Testis (tissue), 3 donors: ENCODE measurements around the gene ZFR2. TPM values are rescaled to one million over a fixed set of nuclear protein-coding genes. Genes with fewer than 3 reads are reported as not detected.

Experiments used
- DNase-seq: peaks from one replicate; pipeline ENCODE4 v3.0.0-alpha.2; 2019
- H3K27ac ChIP-seq, 2 donors: fragments of 200-600 bp; sonication (generic); one replicate each; pipeline ENCODE4 v1.5.1; 2019
- H3K27me3 ChIP-seq: fragments of 200-600 bp; sonication (generic); one replicate; pipeline ENCODE4 v1.5.1; 2019
- H3K36me3 ChIP-seq: fragments of 200-600 bp; sonication (generic); one replicate; pipeline ENCODE4 v1.5.1; 2017; ENCODE audit warnings: low read depth; ENCODE audit errors: missing control alignments
- H3K4me1 ChIP-seq: fragments of 200-600 bp; sonication (generic); one replicate; pipeline ENCODE4 v1.5.1; 2019
- H3K4me3 ChIP-seq, 2 donors: fragments of 200-600 bp; sonication (generic); one replicate each; pipeline ENCODE4 v1.5.1; 2017 to 2019
- H3K9me3 ChIP-seq: fragments of 200-600 bp; sonication (generic); one replicate; pipeline ENCODE4 v1.5.1; 2017
- POLR2A ChIP-seq: fragments of 450-650 bp; IDR thresholded peaks from one replicate; pipeline ENCODE4 v1.6.1; 2017; ENCODE audit warnings: antibody characterized with exemption, mild to moderate bottlenecking, moderate library complexity
- WGBS, 2 donors: methylation state at CpG; one replicate each; pipeline ENCODE4 v1.1.5; 2018; 5-methylcytosine and 5-hydroxymethylcytosine counted together
- intact Hi-C: fragments of 100-400 bp; cut with DNase I; formaldehyde crosslinking; loops from one replicate; pipeline ENCODE4 v1.15.1; 2023; ENCODE audit warnings: low total_unique reads
- polyA plus RNA-seq: library from polyadenylated mRNA; stranded (reverse); fragments of 350-450 nt; fragmentation: Illumina TruSeq; extraction: RNeasy Lipid Tissue Mini Kit (QIAGEN cat#74804); gene quantifications from one replicate; pipeline ENCODE4 v1.2.3, GENCODE V29; 2014; ENCODE audit warnings: low read depth, low replicate concordance; ENCODE audit not compliant: insufficient read depth
- total RNA-seq, 2 donors: library from RNA; depleted of rRNA; stranded (reverse); fragments of >200 nt; gene quantifications; one replicate each; pipeline ENCODE4 v1.2.3, GENCODE V29; 2016
- TF ChIP-seq, protein P1 (sequence below), 3 experiments: fragments of 450-650 bp in 2 of 3; fragments of 200-600 bp in 1 of 3; sonication (generic) in 1 of 3; IDR thresholded peaks; one replicate each; pipeline ENCODE4 v1.5.1; 2016 to 2019; ENCODE audit warnings: antibody characterized with exemption in 3 of 3, mild to moderate bottlenecking in 2 of 3, moderate library complexity in 1 of 3

The ZFR2 gene
- total and polyA plus RNA-seq, 3 donors from 2014 or later = 23.4 to 35.0 (median 34.1) TPM

DNA sequence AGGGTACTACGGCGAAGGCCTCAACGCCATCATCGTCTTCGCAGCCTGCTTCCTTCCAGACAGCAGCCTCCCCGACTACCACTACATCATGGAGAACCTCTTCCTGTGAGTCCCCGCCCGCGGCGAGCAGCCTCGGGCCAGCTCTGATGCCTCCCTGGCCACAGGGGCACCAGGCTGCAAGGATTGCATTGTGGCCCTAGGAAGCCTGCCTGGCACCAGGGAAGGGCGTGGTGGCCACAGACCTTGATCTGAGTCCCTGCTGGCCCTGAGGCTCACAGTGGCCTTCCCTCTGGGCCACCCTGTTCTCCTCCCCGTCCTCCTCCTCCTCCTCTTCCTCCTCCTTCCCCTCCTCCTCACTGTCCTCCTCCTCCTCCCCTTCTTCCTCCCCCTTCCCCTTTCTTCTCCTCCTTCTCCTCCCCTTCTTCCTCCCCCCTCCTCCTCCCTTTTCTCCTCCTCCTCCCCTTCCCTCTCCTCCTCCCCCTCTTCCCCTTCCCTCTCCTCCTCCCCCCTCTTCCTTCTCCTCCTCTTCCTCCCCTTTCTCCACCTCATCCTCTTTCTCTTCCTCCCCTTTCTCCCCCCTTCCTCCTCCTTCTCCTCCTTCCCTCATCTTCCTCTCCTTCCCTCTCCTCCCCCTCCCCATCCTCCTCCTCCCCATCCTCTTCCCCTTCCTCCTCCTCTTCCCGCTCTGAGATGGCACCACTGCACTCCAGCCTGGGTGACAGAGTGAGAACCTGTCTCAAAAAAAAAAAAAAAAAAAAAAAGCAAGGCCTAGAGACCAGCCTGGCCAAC, 39.6 kb upstream of the ZFR2 start:
- Histone ChIP-seq H3K4me1 (no peaks in the 10 kb centered on the region), H3K36me3 (no peaks in the 10 kb centered on the region), H3K9me3 (no peaks in the 10 kb centered on the region), H3K4me3 (no peak overlapping the region), H3K27ac (no peak overlapping the region), H3K27me3 (no peaks in the 10 kb centered on the region)
- intact Hi-C loops = no loop called here
- 76 to 79% methylated on average over 4 to 14 of the region's 14 CpGs for WGBS, 2 donors
- no peak for TF ChIP-seq POLR2A
- TF ChIP-seq, protein P1, sequence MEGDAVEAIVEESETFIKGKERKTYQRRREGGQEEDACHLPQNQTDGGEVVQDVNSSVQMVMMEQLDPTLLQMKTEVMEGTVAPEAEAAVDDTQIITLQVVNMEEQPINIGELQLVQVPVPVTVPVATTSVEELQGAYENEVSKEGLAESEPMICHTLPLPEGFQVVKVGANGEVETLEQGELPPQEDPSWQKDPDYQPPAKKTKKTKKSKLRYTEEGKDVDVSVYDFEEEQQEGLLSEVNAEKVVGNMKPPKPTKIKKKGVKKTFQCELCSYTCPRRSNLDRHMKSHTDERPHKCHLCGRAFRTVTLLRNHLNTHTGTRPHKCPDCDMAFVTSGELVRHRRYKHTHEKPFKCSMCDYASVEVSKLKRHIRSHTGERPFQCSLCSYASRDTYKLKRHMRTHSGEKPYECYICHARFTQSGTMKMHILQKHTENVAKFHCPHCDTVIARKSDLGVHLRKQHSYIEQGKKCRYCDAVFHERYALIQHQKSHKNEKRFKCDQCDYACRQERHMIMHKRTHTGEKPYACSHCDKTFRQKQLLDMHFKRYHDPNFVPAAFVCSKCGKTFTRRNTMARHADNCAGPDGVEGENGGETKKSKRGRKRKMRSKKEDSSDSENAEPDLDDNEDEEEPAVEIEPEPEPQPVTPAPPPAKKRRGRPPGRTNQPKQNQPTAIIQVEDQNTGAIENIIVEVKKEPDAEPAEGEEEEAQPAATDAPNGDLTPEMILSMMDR (IDR thresholded peaks at IDR 0.05) = no peak
- DNase-seq = no peak

GRCh38 chr19:3907626-3908265, 38.9 kb upstream of the ZFR2 start:
- no peak for TF ChIP-seq POLR2A
- TF ChIP-seq, protein P1 (IDR thresholded peaks at IDR 0.05) = no peak
- H3K4me3 ChIP-seq = no peak overlapping the region
- no peaks in the 10 kb centered on the region for H3K4me1 ChIP-seq
- H3K27ac ChIP-seq = no peak overlapping the region
- no peak for DNase-seq
- no peaks in the 10 kb centered on the region for H3K36me3 ChIP-seq
- intact Hi-C loops = no loop called here
- 86 to 92% methylated on average over 24 to 43 of the region's 50 CpGs for WGBS, 2 donors
- H3K9me3 ChIP-seq = no peaks in the 10 kb centered on the region
- H3K27me3 ChIP-seq = no peaks in the 10 kb centered on the region

- Histone ChIP-seq H3K27ac (no peak overlapping the region), H3K36me3 (no peaks in the 10 kb centered on the region), H3K9me3 (no peaks in the 10 kb centered on the region), H3K4me3 (no peak overlapping the region), H3K4me1 (no peaks in the 10 kb centered on the region), H3K27me3 (no peaks in the 10 kb centered on the region)
- intact Hi-C loops = no loop called here
- 91% methylated on average over 8 of the region's 8 CpGs for WGBS, 2 donors
- TF ChIP-seq, protein P1 (IDR thresholded peaks at IDR 0.05) = no peak
- no peak for TF ChIP-seq POLR2A
- no peak for DNase-seq
These were observed 35.4 kb upstream of the ZFR2 start for GRCh38 chr19:3904233-3904632.

- no peaks in the 10 kb centered on the region for H3K9me3 ChIP-seq
- TF ChIP-seq, protein P1 (IDR thresholded peaks at IDR 0.05) = no peak
- no peak for TF ChIP-seq POLR2A
- no peak overlapping the region for H3K4me3 ChIP-seq
- DNase-seq = no peak
- intact Hi-C loops = no loop called here
- 88 to 93% methylated on average over 11 to 15 of the region's 15 CpGs for WGBS, 2 donors
- H3K27me3 ChIP-seq = no peaks in the 10 kb centered on the region
- H3K4me1 ChIP-seq = no peaks in the 10 kb centered on the region
- no peaks in the 10 kb centered on the region for H3K36me3 ChIP-seq
- H3K27ac ChIP-seq = no peak overlapping the region
These were observed 33.6 kb upstream of the ZFR2 start for GRCh38 chr19:3902317-3902973.
